ENCODE measurements around the gene CAMKK1.

Gene CAMKK1

GRCh38 chr17:3915581-3915994 lies 22.7 kb upstream of the CAMKK1 start:
- DNase-seq (no peak), ATAC-seq (ENCODE audit: insufficient read depth, low read depth) (no peak)
- H3K4me1 ChIP-seq (ENCODE audit: insufficient read depth, low read length): peaks cover 40% of the 10 kb centered on the region
- no peak overlapping the region for H3K9ac ChIP-seq (ENCODE audit: low read depth, low read length)
- no peaks in the 10 kb centered on the region for H3K36me3 ChIP-seq (ENCODE audit: insufficient read depth, low read length)
- H2AFZ ChIP-seq (ENCODE audit: low read depth, low read length): no peak overlapping the region
- no peak for TF ChIP-seq CTCF (IDR thresholded peaks at IDR 0.05; ENCODE audit: borderline replicate concordance, extremely low read depth, low read length, poor library complexity, severe bottlenecking)
- TF ChIP-seq EZH2 (IDR thresholded peaks at IDR 0.05; ENCODE audit: borderline replicate concordance, low read depth, low read length, severe bottlenecking): no peak
- H3K4me2 ChIP-seq (ENCODE audit: insufficient read depth, low read length): no peak overlapping the region
- H4K20me1 ChIP-seq (ENCODE audit: insufficient read depth, low read length): no peaks in the 10 kb centered on the region
- no peaks in the 10 kb centered on the region for H3K27me3 ChIP-seq (ENCODE audit: insufficient read depth, low read length, poor library complexity)
- H3K9me3 ChIP-seq (ENCODE audit: insufficient read depth, low read length, severe bottlenecking): no peaks in the 10 kb centered on the region
- H3K79me2 ChIP-seq (ENCODE audit: insufficient read depth, low read length): no peaks in the 10 kb centered on the region
- H3K4me3 ChIP-seq (ENCODE audit: low read depth in 1 of 2, low read length in 2 of 2): no peak overlapping the region
- H3K27ac ChIP-seq (ENCODE audit: low read length): no peak overlapping the region

GRCh38 chr17:3914312-3914670 lies 21.4 kb upstream of the CAMKK1 start:
- ATAC-seq (ENCODE audit: insufficient read depth, low read depth) (no peak), DNase-seq (no peak)
- Histone ChIP-seq H3K4me1 (ENCODE audit: insufficient read depth, low read length) (peaks cover 44% of the 10 kb centered on the region), H3K79me2 (ENCODE audit: insufficient read depth, low read length) (no peaks in the 10 kb centered on the region), H3K4me3 (ENCODE audit: low read depth in 1 of 2, low read length in 2 of 2) (no peak overlapping the region), H4K20me1 (ENCODE audit: insufficient read depth, low read length) (no peaks in the 10 kb centered on the region), H3K9me3 (ENCODE audit: insufficient read depth, low read length, severe bottlenecking) (no peaks in the 10 kb centered on the region), H3K27ac (ENCODE audit: low read length) (peak overlapping the region; percentile 42; the same call in 1 of the 2 replicates), H3K4me2 (ENCODE audit: insufficient read depth, low read length) (no peak overlapping the region), H3K36me3 (ENCODE audit: insufficient read depth, low read length) (no peaks in the 10 kb centered on the region), H2AFZ (ENCODE audit: low read depth, low read length) (no peak overlapping the region), H3K9ac (ENCODE audit: low read depth, low read length) (0 out of 2 replicates have a peak overlapping the region, but pooled peaks have one; percentile 8), H3K27me3 (ENCODE audit: insufficient read depth, low read length, poor library complexity) (no peaks in the 10 kb centered on the region)
- no peak for TF ChIP-seq CTCF (IDR thresholded peaks at IDR 0.05; ENCODE audit: borderline replicate concordance, extremely low read depth, low read length, poor library complexity, severe bottlenecking)
- no peak for TF ChIP-seq EZH2 (IDR thresholded peaks at IDR 0.05; ENCODE audit: borderline replicate concordance, low read depth, low read length, severe bottlenecking)

- DNase-seq (peak; percentile 82), ATAC-seq (ENCODE audit: insufficient read depth, low read depth) (peak; percentile 50)
- H4K20me1 ChIP-seq (ENCODE audit: insufficient read depth, low read length): no peaks in the 10 kb centered on the region
- peak overlapping the region; percentile 8; the same call in 1 of the 2 replicates for H3K9ac ChIP-seq (ENCODE audit: low read depth, low read length)
- H3K27me3 ChIP-seq (ENCODE audit: insufficient read depth, low read length, poor library complexity): no peaks in the 10 kb centered on the region
- peak overlapping the region; percentile 26; the same call in 1 of the 2 replicates for H3K4me2 ChIP-seq (ENCODE audit: insufficient read depth, low read length)
- peak overlapping the region; percentile 42; the same call in 1 of the 2 replicates for H3K27ac ChIP-seq (ENCODE audit: low read length)
- TF ChIP-seq CTCF (IDR thresholded peaks at IDR 0.05; ENCODE audit: borderline replicate concordance, extremely low read depth, low read length, poor library complexity, severe bottlenecking) (peak; percentile 98), EZH2 (IDR thresholded peaks at IDR 0.05; ENCODE audit: borderline replicate concordance, low read depth, low read length, severe bottlenecking) (no peak)
- no peaks in the 10 kb centered on the region for H3K79me2 ChIP-seq (ENCODE audit: insufficient read depth, low read length)
- no peak overlapping the region for H3K4me3 ChIP-seq (ENCODE audit: low read depth in 1 of 2, low read length in 2 of 2)
- no peak overlapping the region for H2AFZ ChIP-seq (ENCODE audit: low read depth, low read length)
- H3K36me3 ChIP-seq (ENCODE audit: insufficient read depth, low read length): no peaks in the 10 kb centered on the region
- no peaks in the 10 kb centered on the region for H3K9me3 ChIP-seq (ENCODE audit: insufficient read depth, low read length, severe bottlenecking)
- peaks cover 44% of the 10 kb centered on the region for H3K4me1 ChIP-seq (ENCODE audit: insufficient read depth, low read length)
These were observed 20.9 kb upstream of the CAMKK1 start for GRCh38 chr17:3913531-3914311.

Data from DND-41 (cell line).